ENCODE results near the gene TMEM130. TPM values are rescaled to one million over a fixed set of nuclear protein-coding genes. Genes with fewer than 3 reads are reported as not detected.

The TMEM130 gene
- total and polyA plus RNA-seq, 4 donors, result 9.1 to 43.6 (median 18.0) TPM

DNA sequence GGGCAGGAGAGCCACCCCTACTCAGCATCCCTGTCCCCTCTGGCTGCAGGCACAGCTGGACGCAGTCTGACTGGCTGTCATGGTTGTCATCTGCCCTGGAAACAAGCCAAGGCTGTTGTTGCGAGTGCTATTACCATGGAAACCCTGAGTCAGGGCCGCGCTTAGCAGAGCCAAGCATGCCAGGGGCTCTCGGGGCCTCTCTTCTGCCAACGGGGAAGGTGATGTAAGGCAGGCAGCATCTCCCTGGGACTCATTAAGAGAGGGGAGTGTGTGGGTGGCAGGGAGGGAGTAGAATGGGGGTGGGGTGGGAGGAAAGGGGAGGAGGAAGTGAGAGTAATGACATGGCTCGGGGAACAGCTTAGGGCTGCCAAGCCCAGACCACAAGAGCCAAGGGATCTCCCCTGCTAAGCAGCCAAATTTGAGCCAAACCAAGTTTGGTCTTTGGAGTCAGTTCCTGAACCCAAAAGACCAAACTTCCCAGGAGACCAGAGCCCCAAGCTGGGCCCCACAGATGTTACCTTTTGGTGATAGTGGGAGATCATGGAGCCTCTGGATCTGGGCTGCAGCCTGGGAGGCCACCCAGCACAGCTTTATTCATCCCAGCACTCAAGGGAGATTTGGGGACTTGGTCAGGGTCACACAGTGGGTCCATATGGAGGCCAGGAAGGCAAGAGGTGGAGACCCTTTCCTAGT, 67.6 kb downstream of the TMEM130 start:
- WGBS, 2 donors, result 1% methylated on average over 7 of the region's 7 CpGs
- intact Hi-C loops (cut with DNase I), result loop anchor here in 1 of 2 donors (1.0 kb wide), 1 partner anchor 42 kb away; no protein-coding TSS in a partner anchor

DNA sequence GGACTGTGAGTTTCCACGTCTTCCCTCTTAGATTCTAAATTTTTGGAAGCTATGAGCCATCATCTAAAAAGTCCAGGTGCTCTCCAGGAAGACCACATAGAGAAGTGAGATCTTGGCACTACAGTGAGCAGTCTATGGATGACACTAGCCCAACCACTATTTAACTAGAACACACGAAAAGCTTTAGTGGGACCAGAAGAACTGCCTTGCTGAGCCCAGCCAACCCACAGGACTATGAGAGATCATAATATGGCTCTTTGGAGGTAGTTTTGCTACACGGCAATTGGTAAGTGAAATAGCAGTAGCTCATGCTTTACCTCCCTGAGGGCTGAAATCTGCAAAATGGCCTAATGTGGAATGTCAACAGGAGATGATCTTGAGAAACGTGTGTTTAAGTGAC, 68.8 kb downstream of the TMEM130 start:
- ATAC-seq (ENCODE audit: low FRiP score) (no peak), DNase-seq (no peak)
- H3K9me3 ChIP-seq (ENCODE audit: control insufficient read depth, low read length), result no peaks in the 10 kb centered on the region
- 96 to 98% methylated on average over 4 of the region's 4 CpGs for WGBS, 2 donors
- no peaks in the 10 kb centered on the region for H3K36me3 ChIP-seq (ENCODE audit: control insufficient read depth in 1 of 2, insufficient read depth in 2 of 2, low read length in 1 of 2)
- no peak overlapping the region for H3K4me3 ChIP-seq (ENCODE audit: low read length in 2 of 2)
- no peaks in the 10 kb centered on the region for H3K27me3 ChIP-seq (ENCODE audit: control insufficient read depth in 1 of 2, insufficient read depth in 2 of 2, low read length in 1 of 2)
- peaks cover 2 to 3% of the 10 kb centered on the region in 2 donors for H3K4me1 ChIP-seq (ENCODE audit: control insufficient read depth in 1 of 2, insufficient read depth in 2 of 2, low read length in 2 of 2)
- intact Hi-C loops (cut with DNase I), result no loop called here
- H3K27ac ChIP-seq (ENCODE audit: low read depth in 1 of 2, low read length in 2 of 2), result peak overlapping the region in 1 of 2 donors; percentile 10

More for the DNA sequence above, 67.6 kb downstream of the TMEM130 start:
- ATAC-seq (ENCODE audit: low FRiP score) (peak; percentile 83), DNase-seq (peak; percentile 91 to 92)
- H3K27ac ChIP-seq (ENCODE audit: low read depth in 1 of 2, low read length in 2 of 2), result peak overlapping the region in 1 of 2 donors; percentile 66
- H3K9me3 ChIP-seq (ENCODE audit: control insufficient read depth, low read length), result no peaks in the 10 kb centered on the region
- no peaks in the 10 kb centered on the region for H3K36me3 ChIP-seq (ENCODE audit: control insufficient read depth in 1 of 2, insufficient read depth in 2 of 2, low read length in 1 of 2)
- no peak overlapping the region for H3K4me3 ChIP-seq (ENCODE audit: low read length in 2 of 2)
- peaks cover 0 to 1% of the 10 kb centered on the region in 2 donors for H3K4me1 ChIP-seq (ENCODE audit: control insufficient read depth in 1 of 2, insufficient read depth in 2 of 2, low read length in 2 of 2)
- H3K27me3 ChIP-seq (ENCODE audit: control insufficient read depth in 1 of 2, insufficient read depth in 2 of 2, low read length in 1 of 2), result no peaks in the 10 kb centered on the region

DNA sequence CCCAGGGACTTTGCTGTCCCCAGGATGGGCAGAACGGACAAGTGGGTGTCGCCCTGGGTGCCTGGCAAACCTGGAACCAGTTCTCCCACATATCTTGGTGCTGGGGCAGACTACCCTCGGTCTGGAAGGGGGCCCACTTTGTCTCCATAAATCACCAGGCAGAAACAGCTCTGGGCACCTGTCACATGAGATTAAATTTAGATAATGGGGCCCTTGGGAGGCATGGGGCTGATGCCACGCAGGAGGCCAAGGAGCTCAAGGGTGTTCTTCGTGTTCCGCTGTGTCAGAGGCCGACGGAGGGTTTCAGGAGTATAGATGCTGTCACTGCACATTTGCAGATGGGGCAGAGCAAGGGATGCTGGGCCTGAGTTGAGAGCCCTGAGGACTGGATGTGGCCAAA, 72.7 kb downstream of the TMEM130 start:
- H3K9me3 ChIP-seq (ENCODE audit: control insufficient read depth, low read length), result no peaks in the 10 kb centered on the region
- WGBS, 2 donors, result 12 to 21% methylated on average over 8 of the region's 8 CpGs
- no peaks in the 10 kb centered on the region for H3K27me3 ChIP-seq (ENCODE audit: control insufficient read depth in 1 of 2, insufficient read depth in 2 of 2, low read length in 1 of 2)
- ATAC-seq (ENCODE audit: low FRiP score) (peak; percentile 74), DNase-seq (peak in 1 of 2 donors; percentile 49)
- peak overlapping the region in 1 of 2 donors; percentile 69 for H3K27ac ChIP-seq (ENCODE audit: low read depth in 1 of 2, low read length in 2 of 2)
- intact Hi-C loops (cut with DNase I), result loop anchor here in 1 of 2 donors (5.0 kb wide), 1 partner anchor 35 kb away; no protein-coding TSS in a partner anchor
- H3K36me3 ChIP-seq (ENCODE audit: control insufficient read depth in 1 of 2, insufficient read depth in 2 of 2, low read length in 1 of 2), result no peaks in the 10 kb centered on the region
- no peak overlapping the region for H3K4me3 ChIP-seq (ENCODE audit: low read length in 2 of 2)
- H3K4me1 ChIP-seq (ENCODE audit: control insufficient read depth in 1 of 2, insufficient read depth in 2 of 2, low read length in 2 of 2), result peaks cover 2 to 3% of the 10 kb centered on the region in 2 donors

Small RNA genes lying within 50 kb of the gene (microRNA-seq; reads per million reads assigned to microRNA genes)
- gene MIR3609, result 0.99 to 28.0 reads per million in 2 donors

Other genes with a start within 250 kb of the TMEM130 start
- gene TRRAP, start 8.5 kb upstream of the TMEM130 start, total RNA-seq, result 10 to 100 TPM; 36.7 to 41.9 TPM
- 1 to 10 TPM; 2.4 to 9.6 TPM for gene TRRAP, start 8.5 kb upstream of the TMEM130 start, polyA plus RNA-seq